Liver (tissue), 9 donors: ENCODE results near the gene DIS3L2. TPM values are rescaled to one million over a fixed set of nuclear protein-coding genes. Genes with fewer than 3 reads are reported as not detected.

Experiments used
- DNase-seq: peaks from one replicate; pipeline ENCODE4 v3.0.0-alpha.2; 2017; ENCODE audit warnings: low spot score
- H3K27ac ChIP-seq, 2 donors: one replicate each; pipeline ENCODE4 v1.7.0; 2013; ENCODE audit warnings: inconsistent platforms in 2 of 2, low read length in 2 of 2, control low read depth in 1 of 2, low read depth in 1 of 2, mild to moderate bottlenecking in 1 of 2
- H3K27me3 ChIP-seq, 4 donors: one replicate each; pipeline versions ENCODE4 v1.6.1 to v1.7.0; 2013; ENCODE audit warnings: low read length in 3 of 4, inconsistent platforms in 1 of 4, mild to moderate bottlenecking in 1 of 4, moderate library complexity in 1 of 4; ENCODE audit not compliant: control insufficient read depth in 4 of 4, insufficient read depth in 4 of 4
- H3K36me3 ChIP-seq, 4 donors: one replicate each; pipeline versions ENCODE4 v1.6.1 to v1.7.0; 2013; ENCODE audit warnings: low read length in 3 of 4, mild to moderate bottlenecking in 3 of 4, low read depth in 1 of 4, moderate library complexity in 1 of 4; ENCODE audit not compliant: control insufficient read depth in 4 of 4, insufficient read depth in 3 of 4
- H3K4me1 ChIP-seq, 4 donors: one replicate each; pipeline versions ENCODE4 v1.6.1 to v1.7.0; 2013; ENCODE audit warnings: low read length in 3 of 4, mild to moderate bottlenecking in 3 of 4, moderate library complexity in 1 of 4; ENCODE audit not compliant: control insufficient read depth in 4 of 4, insufficient read depth in 4 of 4
- H3K4me3 ChIP-seq, 3 donors: one replicate each; pipeline versions ENCODE4 v1.6.1 to v1.7.0; 2013; ENCODE audit warnings: low read length in 3 of 3, control low read depth in 1 of 3, low read depth in 1 of 3, mild to moderate bottlenecking in 1 of 3
- H3K9ac ChIP-seq, 2 donors: one replicate each; pipeline ENCODE4 v1.7.0; 2013; ENCODE audit warnings: low read length in 2 of 2, mild to moderate bottlenecking in 2 of 2, moderate library complexity in 2 of 2, control low read depth in 1 of 2, low read depth in 1 of 2
- H3K9me3 ChIP-seq, 4 donors: one replicate each; pipeline versions ENCODE4 v1.6.1 to v1.7.0; 2013; ENCODE audit warnings: low read length in 3 of 4; ENCODE audit not compliant: control insufficient read depth in 4 of 4
- ATF3 ChIP-seq: IDR thresholded peaks from 2 replicates; pipeline ENCODE4 v1.6.1; 2016; ENCODE audit warnings: antibody characterized with exemption
- CTCF ChIP-seq: fragments of 150-350 bp; IDR thresholded peaks from 2 replicates; pipeline ENCODE4 v1.5.1; 2017; ENCODE audit warnings: improper control_type of control experiment, low read depth, low read length; ENCODE audit not compliant: missing input control
- EGR1 ChIP-seq, 2 donors: IDR thresholded peaks; 2 replicates each; pipeline ENCODE4 v1.6.1; 2016 to 2018; ENCODE audit warnings: antibody characterized with exemption in 2 of 2, low read depth in 2 of 2
- FOXA1 ChIP-seq: IDR thresholded peaks from 2 replicates; pipeline ENCODE4 v1.6.1; 2016; ENCODE audit warnings: antibody characterized with exemption
- FOXA2 ChIP-seq: IDR thresholded peaks from 2 replicates; pipeline ENCODE4 v1.6.1; 2016; ENCODE audit warnings: antibody characterized with exemption
- GABPA ChIP-seq, 2 donors: IDR thresholded peaks in 1 of 2; conservative IDR thresholded peaks in 1 of 2; 2 replicates each; pipeline ENCODE4 v1.6.1; 2016; ENCODE audit warnings: antibody characterized with exemption in 2 of 2, mild to moderate bottlenecking in 1 of 2, moderate library complexity in 1 of 2
- HNF4A ChIP-seq, 2 donors: conservative IDR thresholded peaks; 2 replicates each; pipeline ENCODE4 v1.6.1; 2016; ENCODE audit warnings: antibody characterized with exemption in 2 of 2, mild to moderate bottlenecking in 2 of 2
- HNF4G ChIP-seq: IDR thresholded peaks from 2 replicates; pipeline ENCODE4 v1.6.1; 2016; ENCODE audit warnings: antibody characterized with exemption
- JUND ChIP-seq, 2 donors: IDR thresholded peaks; 2 replicates each; pipeline ENCODE4 v1.6.1; 2016; ENCODE audit warnings: antibody characterized with exemption in 2 of 2
- NR2F2 ChIP-seq: IDR thresholded peaks from 2 replicates; pipeline ENCODE4 v1.6.1; 2016; ENCODE audit warnings: antibody characterized with exemption
- REST ChIP-seq: IDR thresholded peaks from 2 replicates; pipeline ENCODE4 v1.6.1; 2016; ENCODE audit warnings: antibody characterized with exemption, mild to moderate bottlenecking
- RXRA ChIP-seq, 2 donors: IDR thresholded peaks; 2 replicates each; pipeline ENCODE4 v1.6.1; 2017 to 2018; ENCODE audit warnings: antibody characterized with exemption in 2 of 2, mild to moderate bottlenecking in 1 of 2
- SP1 ChIP-seq: IDR thresholded peaks from 2 replicates; pipeline ENCODE4 v1.6.1; 2018; ENCODE audit warnings: antibody characterized with exemption, mild to moderate bottlenecking
- TAF1 ChIP-seq: conservative IDR thresholded peaks from 2 replicates; pipeline ENCODE4 v1.6.1; 2016; ENCODE audit warnings: antibody characterized with exemption, mild to moderate bottlenecking
- YY1 ChIP-seq: IDR thresholded peaks from 2 replicates; pipeline ENCODE4 v1.6.1; 2016; ENCODE audit warnings: antibody characterized with exemption, mild to moderate bottlenecking
- WGBS: extraction: QIAGEN DNeasy Blood & Tissue Kit; methylation state at CpG from one replicate; pipeline ENCODE4 v1.1.7; 2013; 5-methylcytosine and 5-hydroxymethylcytosine counted together
- polyA plus RNA-seq, 2 donors: library from polyadenylated mRNA; stranded (reverse) in 1 of 2; unstranded in 1 of 2; fragments of 200-250 nt in 1 of 2; fragments of >200 nt in 1 of 2; fragmentation: Nextera tagmentation in 1 of 2; extraction: Ambion mirVana in 1 of 2; gene quantifications; one replicate each; pipeline versions ENCODE4 v1.2.1 to v1.2.3, GENCODE V29; 2013 to 2015
- total RNA-seq, 2 donors: library from RNA; depleted of rRNA; stranded (reverse); fragments of >200 nt; gene quantifications; one replicate each; pipeline ENCODE4 v1.2.3, GENCODE V29; 2014
- TF ChIP-seq, protein P1 (sequence below): IDR thresholded peaks from 2 replicates; pipeline ENCODE4 v1.6.1; 2016; ENCODE audit warnings: antibody characterized with exemption
- donor health status: healthy.
- donor health status: healthy.
- donor health status: healthy.
- donor health status: healthy.
- donor health status: healthy.

Gene DIS3L2
- total and polyA plus RNA-seq, 4 donors = 5.7 to 21.5 (median 8.8) TPM

- no peak for DNase-seq
- no peak overlapping the region for H3K27ac ChIP-seq
- TF ChIP-seq JUND (IDR thresholded peaks at IDR 0.05) = no peak
- TF ChIP-seq, protein P1, sequence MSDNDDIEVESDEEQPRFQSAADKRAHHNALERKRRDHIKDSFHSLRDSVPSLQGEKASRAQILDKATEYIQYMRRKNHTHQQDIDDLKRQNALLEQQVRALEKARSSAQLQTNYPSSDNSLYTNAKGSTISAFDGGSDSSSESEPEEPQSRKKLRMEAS = no peak
- TF ChIP-seq REST = no peak
- no peak overlapping the region for H3K4me3 ChIP-seq
- H3K36me3 ChIP-seq = no peaks in the 10 kb centered on the region
- no peaks in the 10 kb centered on the region for H3K27me3 ChIP-seq
- H3K9ac ChIP-seq = no peak overlapping the region
- H3K4me1 ChIP-seq = peaks cover 0 to 14% (median 6%) of the 10 kb centered on the region in 4 donors
- H3K9me3 ChIP-seq = no peaks in the 10 kb centered on the region
- 75% methylated on average over 4 of the region's 4 CpGs for WGBS
Measured at GRCh38 chr2:232073026-232073425, 111.5 kb downstream of the DIS3L2 start.

- no peaks in the 10 kb centered on the region for H3K9me3 ChIP-seq
- no peak overlapping the region for H3K9ac ChIP-seq
- TF ChIP-seq FOXA1 = no peak
- no peak for TF ChIP-seq SP1
- TF ChIP-seq FOXA2 = no peak
- no peak for TF ChIP-seq HNF4A (conservative IDR thresholded peaks at IDR 0.05)
- TF ChIP-seq ATF3 = no peak
- no peak for TF ChIP-seq GABPA (IDR thresholded peaks at IDR 0.05 in 1 of 2, conservative IDR thresholded peaks at IDR 0.05 in 1 of 2)
- TF ChIP-seq CTCF = no peak
- TF ChIP-seq RXRA (IDR thresholded peaks at IDR 0.05) = no peak
- TF ChIP-seq EGR1 (IDR thresholded peaks at IDR 0.05; ENCODE audit: low read depth in 2 of 2) = no peak
- no peak for TF ChIP-seq TAF1
- TF ChIP-seq, protein P1 = no peak
- TF ChIP-seq YY1 = no peak
- no peak for TF ChIP-seq REST
- TF ChIP-seq JUND (IDR thresholded peaks at IDR 0.05) = no peak
- TF ChIP-seq HNF4G = no peak
- no peak for TF ChIP-seq NR2F2
- peaks cover 0 to 14% (median 6%) of the 10 kb centered on the region in 4 donors for H3K4me1 ChIP-seq
- no peaks in the 10 kb centered on the region for H3K36me3 ChIP-seq
- no peaks in the 10 kb centered on the region for H3K27me3 ChIP-seq
- no peak for DNase-seq
- no peak overlapping the region for H3K4me3 ChIP-seq
- 38% methylated on average over 3 of the region's 3 CpGs for WGBS
- H3K27ac ChIP-seq = no peak overlapping the region
Measured at GRCh38 chr2:232073699-232074098, 112.2 kb downstream of the DIS3L2 start.
